Stimulated activated naive CD8-positive, alpha-beta T cell treated with anti-CD3 and anti-CD28 coated beads, Interleukin-15, Interleukin-2, amounts not matched to agents 100 ng/mL and 50 ng/mL, for 24 hours (primary cell): ENCODE data around the gene NKG7.
A peak's percentile ranks its signal among the peaks of the same experiment; 100 is the strongest.

Source experiments
- H3K27ac Mint-ChIP-seq: one replicate; pipeline ENCODE4 v1.8.0; 2021; ENCODE audit warnings: mild to moderate bottlenecking, mixed read lengths
- H3K27me3 Mint-ChIP-seq: one replicate; pipeline ENCODE4 v1.8.0; 2021; ENCODE audit warnings: mixed read lengths
- H3K36me3 Mint-ChIP-seq: one replicate; pipeline ENCODE4 v1.8.0; 2021; ENCODE audit warnings: low read depth, mixed read lengths
- H3K4me1 Mint-ChIP-seq: one replicate; pipeline ENCODE4 v1.8.0; 2021; ENCODE audit warnings: low read depth, mixed read lengths
- H3K4me3 Mint-ChIP-seq: one replicate; pipeline ENCODE4 v1.8.0; 2021; ENCODE audit warnings: mild to moderate bottlenecking, mixed read lengths
- H3K9me3 Mint-ChIP-seq: one replicate; pipeline ENCODE4 v1.8.0; 2021; ENCODE audit warnings: mixed read lengths

NKG7 gene

GRCh38 chr19:51339313-51339686 is 33.2 kb downstream of the NKG7 start:
- peaks cover 5% of the 10 kb centered on the region for H3K27me3 Mint-ChIP-seq
- H3K36me3 Mint-ChIP-seq, result no peaks in the 10 kb centered on the region
- H3K4me1 Mint-ChIP-seq, result peaks cover 22% of the 10 kb centered on the region
- H3K27ac Mint-ChIP-seq, result peak overlapping the region; percentile 82
- no peaks in the 10 kb centered on the region for H3K9me3 Mint-ChIP-seq
- H3K4me3 Mint-ChIP-seq, result peak overlapping the region; percentile 86

GRCh38 chr19:51338563-51339312 is 33.7 kb downstream of the NKG7 start:
- Mint-ChIP-seq H3K9me3 (no peaks in the 10 kb centered on the region), H3K4me1 (peaks cover 22% of the 10 kb centered on the region), H3K36me3 (no peaks in the 10 kb centered on the region), H3K27ac (peak overlapping the region; percentile 87), H3K4me3 (peak overlapping the region; percentile 86), H3K27me3 (peaks cover 6% of the 10 kb centered on the region)

- Mint-ChIP-seq H3K4me3 (peak overlapping the region; percentile 86), H3K4me1 (peaks cover 22% of the 10 kb centered on the region), H3K27ac (peak overlapping the region; percentile 87), H3K9me3 (no peaks in the 10 kb centered on the region), H3K27me3 (peaks cover 6% of the 10 kb centered on the region), H3K36me3 (no peaks in the 10 kb centered on the region)
These were observed 34.4 kb downstream of the NKG7 start for GRCh38 chr19:51337861-51338562.

- H3K36me3 Mint-ChIP-seq, result no peaks in the 10 kb centered on the region
These were observed 35.2 kb downstream of the NKG7 start for GRCh38 chr19:51337141-51337860.

GRCh38 chr19:51333836-51334460 is 38.5 kb downstream of the NKG7 start:
- Mint-ChIP-seq H3K27ac (no peak overlapping the region), H3K9me3 (peaks cover 9% of the 10 kb centered on the region)

More at GRCh38 chr19:51337141-51337860, 35.2 kb downstream of the NKG7 start:
- Mint-ChIP-seq H3K9me3 (no peaks in the 10 kb centered on the region), H3K27me3 (peaks cover 6% of the 10 kb centered on the region), H3K4me1 (peaks cover 22% of the 10 kb centered on the region), H3K27ac (no peak overlapping the region), H3K4me3 (no peak overlapping the region)

GRCh38 chr19:51331716-51332115 is 40.7 kb downstream of the NKG7 start:
- H3K9me3 Mint-ChIP-seq, result peaks cover 9% of the 10 kb centered on the region
- peaks cover 9% of the 10 kb centered on the region for H3K4me1 Mint-ChIP-seq
- peaks cover 31% of the 10 kb centered on the region for H3K27me3 Mint-ChIP-seq
- no peak overlapping the region for H3K27ac Mint-ChIP-seq
- H3K4me3 Mint-ChIP-seq, result no peak overlapping the region
- H3K36me3 Mint-ChIP-seq, result peaks cover 19% of the 10 kb centered on the region

More at GRCh38 chr19:51333836-51334460, 38.5 kb downstream of the NKG7 start:
- Mint-ChIP-seq H3K36me3 (peaks cover 19% of the 10 kb centered on the region), H3K4me3 (no peak overlapping the region), H3K4me1 (peaks cover 5% of the 10 kb centered on the region), H3K27me3 (peaks cover 17% of the 10 kb centered on the region)

- peaks cover 19% of the 10 kb centered on the region for H3K36me3 Mint-ChIP-seq
- peaks cover 36% of the 10 kb centered on the region for H3K27me3 Mint-ChIP-seq
- no peak overlapping the region for H3K27ac Mint-ChIP-seq
- peaks cover 9% of the 10 kb centered on the region for H3K9me3 Mint-ChIP-seq
- peaks cover 9% of the 10 kb centered on the region for H3K4me1 Mint-ChIP-seq
- H3K4me3 Mint-ChIP-seq, result no peak overlapping the region
These were observed 41.3 kb downstream of the NKG7 start for GRCh38 chr19:51331193-51331592.

GRCh38 chr19:51330366-51330765 is 42.1 kb downstream of the NKG7 start:
- H3K27ac Mint-ChIP-seq, result no peak overlapping the region
- peaks cover 19% of the 10 kb centered on the region for H3K36me3 Mint-ChIP-seq
- no peak overlapping the region for H3K4me3 Mint-ChIP-seq
- peaks cover 9% of the 10 kb centered on the region for H3K9me3 Mint-ChIP-seq
- H3K27me3 Mint-ChIP-seq, result peaks cover 45% of the 10 kb centered on the region
- H3K4me1 Mint-ChIP-seq, result peaks cover 15% of the 10 kb centered on the region

GRCh38 chr19:51329411-51329810 is 43.0 kb downstream of the NKG7 start:
- peaks cover 51% of the 10 kb centered on the region for H3K27me3 Mint-ChIP-seq
- peaks cover 19% of the 10 kb centered on the region for H3K36me3 Mint-ChIP-seq
- no peak overlapping the region for H3K4me3 Mint-ChIP-seq
- no peak overlapping the region for H3K27ac Mint-ChIP-seq
- H3K4me1 Mint-ChIP-seq, result peaks cover 16% of the 10 kb centered on the region
- peaks cover 9% of the 10 kb centered on the region for H3K9me3 Mint-ChIP-seq

- peak overlapping the region; percentile 62 for H3K4me3 Mint-ChIP-seq
- peaks cover 9% of the 10 kb centered on the region for H3K9me3 Mint-ChIP-seq
- peaks cover 64% of the 10 kb centered on the region for H3K27me3 Mint-ChIP-seq
- H3K36me3 Mint-ChIP-seq, result peaks cover 19% of the 10 kb centered on the region
- H3K27ac Mint-ChIP-seq, result no peak overlapping the region
- peaks cover 16% of the 10 kb centered on the region for H3K4me1 Mint-ChIP-seq
These were observed 45.1 kb downstream of the NKG7 start for GRCh38 chr19:51327066-51328001.

GRCh38 chr19:51326216-51327065 is 46.0 kb downstream of the NKG7 start:
- Mint-ChIP-seq H3K9me3 (peaks cover 9% of the 10 kb centered on the region), H3K4me1 (peaks cover 16% of the 10 kb centered on the region), H3K27ac (no peak overlapping the region), H3K4me3 (no peak overlapping the region), H3K27me3 (peaks cover 64% of the 10 kb centered on the region), H3K36me3 (peaks cover 11% of the 10 kb centered on the region)

GRCh38 chr19:51325161-51325976 is 47.1 kb downstream of the NKG7 start:
- Mint-ChIP-seq H3K4me3 (no peak overlapping the region), H3K27me3 (peaks cover 65% of the 10 kb centered on the region), H3K4me1 (peaks cover 16% of the 10 kb centered on the region), H3K27ac (no peak overlapping the region), H3K9me3 (peaks cover 1% of the 10 kb centered on the region), H3K36me3 (peaks cover 2% of the 10 kb centered on the region)

- Mint-ChIP-seq H3K27ac (no peak overlapping the region), H3K9me3 (no peaks in the 10 kb centered on the region), H3K36me3 (no peaks in the 10 kb centered on the region), H3K27me3 (peaks cover 54% of the 10 kb centered on the region), H3K4me3 (no peak overlapping the region), H3K4me1 (peaks cover 16% of the 10 kb centered on the region)
These were observed 48.3 kb downstream of the NKG7 start for GRCh38 chr19:51324167-51324481.
